HG03432 (cell line): ENCODE results near the gene ADIPOR2.
"Not testable (repeated sequence)": the region's sequence is repeated elsewhere in the genome, so short reads cannot be mapped to it uniquely, and the experiment has no call there.

Source experiments
- ATAC-seq: cut with Tn5 transposase; IDR thresholded peaks from one replicate; pipeline ENCODE4 v1.9.1; 2021; ENCODE audit warnings: mild to moderate bottlenecking, moderate library complexity; ENCODE audit not compliant: unreplicated experiment

Gene ADIPOR2

DNA sequence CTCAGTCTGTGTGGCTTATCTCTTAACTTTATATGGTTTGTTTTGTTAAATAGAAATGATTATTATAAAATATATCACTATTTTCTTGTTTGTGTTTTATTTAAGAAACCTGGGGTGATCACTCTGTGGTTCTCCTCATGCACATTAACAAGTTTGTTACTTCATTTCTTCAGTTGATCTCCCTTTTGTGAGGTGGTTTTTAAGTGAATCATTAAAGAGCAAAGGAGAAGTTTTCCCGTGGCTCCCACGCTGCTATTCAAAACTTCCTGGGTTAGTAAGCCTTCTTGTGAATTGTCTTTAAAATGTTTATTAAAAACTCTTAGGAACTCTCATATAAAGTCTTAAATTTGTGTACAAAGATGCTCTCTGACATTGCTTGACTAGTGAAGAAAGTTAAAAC lies 11.8 kb downstream of the ADIPOR2 start:
- no peak for ATAC-seq

GRCh38 chr12:1703771-1704722 lies 13.2 kb downstream of the ADIPOR2 start:
- no peak for ATAC-seq

DNA sequence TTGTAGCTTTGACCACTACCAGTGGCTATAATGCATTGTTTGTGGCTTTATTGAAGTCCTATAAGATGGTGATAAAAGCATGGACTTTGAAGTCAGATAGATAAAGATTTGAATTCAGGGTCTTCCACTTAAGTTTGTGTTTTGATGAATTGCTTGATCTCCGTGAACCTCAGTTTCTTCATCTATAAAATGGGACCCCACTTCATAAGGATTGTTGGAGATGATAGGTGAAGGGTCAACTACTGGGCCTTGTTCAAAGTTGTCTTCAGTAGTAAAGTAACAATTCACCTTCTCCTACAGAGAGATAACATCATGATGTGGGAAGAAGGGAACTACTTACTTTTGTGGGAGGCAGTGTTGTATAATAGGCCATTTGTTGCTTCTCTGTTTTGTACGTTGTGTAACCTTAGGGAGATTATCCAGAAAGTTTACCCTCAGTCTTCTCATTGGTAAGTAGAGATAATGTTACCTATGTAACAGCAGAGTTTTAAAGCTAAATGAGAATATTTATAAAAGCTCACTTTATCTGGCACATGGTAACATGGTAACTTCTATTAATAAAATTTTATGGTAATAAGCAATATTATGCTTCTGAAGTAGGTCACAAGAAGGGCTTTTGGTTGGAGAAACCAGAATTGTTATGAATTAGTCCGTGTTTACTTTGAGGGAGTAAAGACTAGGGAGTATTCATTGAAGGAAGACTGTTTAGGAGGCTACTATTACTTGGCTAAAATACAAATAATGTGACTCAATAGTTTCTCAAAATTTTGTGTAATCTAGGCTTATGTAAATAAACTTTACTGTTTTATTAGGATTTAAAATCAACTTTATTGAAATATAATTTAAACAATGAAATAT lies 15.1 kb downstream of the ADIPOR2 start:
- no peak for ATAC-seq

GRCh38 chr12:1706632-1706980 lies 15.7 kb downstream of the ADIPOR2 start:
- no peak for ATAC-seq

DNA sequence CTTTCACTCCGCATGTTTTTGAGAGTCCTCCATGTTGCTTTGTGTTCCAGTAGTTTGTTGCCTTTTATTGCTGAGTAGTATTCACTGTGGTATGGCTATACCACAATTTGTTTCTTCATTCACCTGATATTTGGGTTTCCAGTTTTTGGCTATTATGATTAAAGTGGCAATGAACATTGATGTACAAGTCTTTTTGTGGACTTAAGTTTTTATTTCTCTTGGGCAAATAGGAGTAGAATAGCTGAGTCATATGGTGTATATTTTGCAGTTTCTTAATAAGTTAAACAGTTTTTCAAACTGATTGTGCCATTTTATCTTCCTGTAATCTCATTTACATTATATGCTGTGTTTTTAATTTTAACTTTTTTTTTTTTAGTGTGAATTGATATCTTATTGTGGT lies 16.2 kb downstream of the ADIPOR2 start:
- no peak for ATAC-seq

- not testable (repeated sequence) for ATAC-seq
Observed at GRCh38 chr12:1709968-1710367, 19.1 kb downstream of the ADIPOR2 start.

- not testable (repeated sequence) for ATAC-seq
Observed at GRCh38 chr12:1710870-1711269, 20.0 kb downstream of the ADIPOR2 start.

GRCh38 chr12:1711536-1712211 lies 20.8 kb downstream of the ADIPOR2 start:
- not testable (repeated sequence) for ATAC-seq

DNA sequence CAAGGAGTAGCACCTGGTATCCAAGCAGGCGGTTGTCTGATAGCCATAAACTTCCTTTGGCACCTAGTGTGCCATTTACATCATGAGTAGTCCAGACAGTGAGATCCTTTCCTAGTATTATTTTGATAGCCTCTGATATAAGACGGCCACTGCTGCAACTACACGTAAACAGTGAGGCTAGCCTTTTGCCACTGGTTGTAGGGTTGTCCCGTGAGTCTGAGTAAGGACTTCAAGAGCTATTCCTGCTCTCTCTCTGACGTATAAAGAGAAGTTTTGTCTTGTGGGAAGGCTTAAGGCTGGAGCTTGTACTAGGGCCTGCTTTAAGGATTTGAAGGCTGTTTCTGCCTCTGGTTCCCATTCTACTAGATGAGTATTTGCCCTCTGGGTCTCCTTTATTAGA lies 21.4 kb downstream of the ADIPOR2 start:
- not testable (repeated sequence) for ATAC-seq

- not testable (repeated sequence) for ATAC-seq
Observed at GRCh38 chr12:1712852-1713251, 22.0 kb downstream of the ADIPOR2 start.

GRCh38 chr12:1713783-1714348 lies 23.0 kb downstream of the ADIPOR2 start:
- ATAC-seq = not testable (repeated sequence)

- ATAC-seq = not testable (repeated sequence)
Observed at GRCh38 chr12:1715459-1715858, 24.6 kb downstream of the ADIPOR2 start.

GRCh38 chr12:1716215-1716862 lies 25.5 kb downstream of the ADIPOR2 start:
- ATAC-seq = no peak

- no peak for ATAC-seq
Observed at GRCh38 chr12:1716911-1717310, 26.0 kb downstream of the ADIPOR2 start.

DNA sequence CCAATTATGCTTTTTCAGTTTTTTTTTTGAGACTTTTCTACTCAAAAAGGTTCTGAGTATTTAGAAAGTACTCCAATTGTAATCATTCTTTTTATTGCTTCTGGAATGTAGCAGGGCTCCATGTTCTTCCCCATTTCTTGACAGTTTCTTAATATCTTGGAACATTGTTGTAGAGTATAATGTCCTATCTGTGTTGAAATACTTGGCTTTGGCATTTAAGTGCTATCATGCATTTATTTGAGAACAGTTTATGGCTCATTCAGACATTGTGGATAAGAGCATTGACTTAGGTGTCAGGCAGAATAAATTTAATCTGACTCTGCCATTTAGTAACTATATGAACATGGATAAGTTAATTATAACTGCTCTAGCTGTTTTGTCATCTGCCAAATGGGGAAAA lies 28.3 kb downstream of the ADIPOR2 start:
- no peak for ATAC-seq

DNA sequence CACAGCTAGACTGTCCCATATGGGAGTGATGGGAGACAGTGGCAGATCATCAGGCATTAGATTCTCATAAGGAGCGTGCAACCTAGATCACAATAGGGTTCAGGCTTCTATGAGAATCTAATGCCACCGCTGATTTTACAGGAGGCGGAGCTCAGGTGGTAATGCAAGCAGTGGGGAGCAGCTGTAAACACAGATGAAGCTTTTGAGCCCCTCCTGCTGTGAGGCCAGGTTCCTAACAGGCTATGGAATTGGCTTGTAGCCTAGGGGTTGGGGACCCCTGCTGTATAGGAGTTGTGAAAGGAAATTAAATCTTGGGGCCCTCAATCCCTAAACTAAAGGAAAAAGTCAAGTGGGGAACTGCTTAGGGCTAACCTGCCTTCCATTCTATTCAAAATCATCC lies 29.6 kb downstream of the ADIPOR2 start:
- no peak for ATAC-seq

DNA sequence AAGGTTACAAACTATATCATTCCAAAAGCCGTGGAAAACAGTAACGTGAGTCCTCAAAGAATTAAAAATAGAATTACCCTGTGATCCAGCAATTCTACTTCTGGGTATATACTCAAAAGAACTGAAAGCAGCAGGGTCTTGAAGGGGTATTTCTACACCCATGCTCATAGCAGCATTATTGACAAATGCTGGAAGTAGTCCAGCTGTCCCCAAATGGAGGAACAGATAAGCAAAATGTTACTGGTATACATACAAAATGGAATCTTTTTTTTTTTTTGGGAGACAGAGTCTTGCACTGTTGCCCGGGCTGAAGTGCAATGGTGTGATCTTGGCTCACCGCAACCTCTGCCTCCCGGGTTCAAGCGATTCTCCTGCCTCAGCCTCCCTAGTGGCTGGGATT lies 32.9 kb downstream of the ADIPOR2 start:
- ATAC-seq = no peak

- ATAC-seq = no peak
Observed at GRCh38 chr12:1724250-1724649, 33.4 kb downstream of the ADIPOR2 start.

DNA sequence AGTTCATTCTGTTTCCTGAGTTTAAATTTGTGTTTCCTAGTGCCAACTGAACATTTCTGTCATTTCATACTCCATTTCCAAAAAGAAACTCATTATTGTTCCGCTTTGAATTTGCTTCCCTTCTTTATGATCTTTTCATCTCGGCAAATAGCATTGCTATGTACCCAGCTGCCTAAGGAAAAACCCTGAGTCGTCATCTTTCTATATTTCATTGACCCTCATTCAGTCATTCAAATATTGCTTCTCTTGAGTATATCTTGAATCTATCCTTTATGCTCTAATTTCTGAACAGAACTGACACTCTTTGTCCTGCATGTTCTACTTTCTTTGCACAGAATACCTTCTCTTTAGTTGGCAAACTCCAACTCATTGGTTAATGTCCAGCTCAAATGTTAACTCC lies 35.9 kb downstream of the ADIPOR2 start:
- ATAC-seq = no peak

- ATAC-seq = no peak
Observed at GRCh38 chr12:1728824-1729223, 38.0 kb downstream of the ADIPOR2 start.
